Suprapubic skin (tissue), 4 donors: Measurements from ENCODE around the gene C4orf17. TPM values are rescaled to one million over a fixed set of nuclear protein-coding genes. Genes with fewer than 3 reads are reported as not detected.

Experiments
- DNase-seq, 2 donors: peaks; one replicate each; pipeline ENCODE4 v3.0.0-alpha.2; 2019; ENCODE audit warnings: low spot score in 2 of 2
- H3K27ac ChIP-seq: fragments of 200-600 bp; sonication (generic); one replicate; pipeline ENCODE4 v1.5.1; 2019
- H3K27me3 ChIP-seq: fragments of 200-600 bp; sonication (generic); one replicate; pipeline ENCODE4 v1.5.1; 2019
- H3K36me3 ChIP-seq: fragments of 200-600 bp; sonication (generic); one replicate; pipeline ENCODE4 v1.5.1; 2019
- H3K4me1 ChIP-seq: fragments of 200-600 bp; sonication (generic); one replicate; pipeline ENCODE4 v1.5.1; 2019
- H3K4me3 ChIP-seq: fragments of 200-600 bp; sonication (generic); one replicate; pipeline ENCODE4 v1.5.1; 2019; ENCODE audit warnings: mild to moderate bottlenecking
- H3K9me3 ChIP-seq: fragments of 200-600 bp; sonication (generic); one replicate; pipeline ENCODE4 v1.5.1; 2019
- CTCF ChIP-seq, 2 donors: fragments of 200-600 bp in 1 of 2; fragments of 450-650 bp in 1 of 2; sonication (generic) in 1 of 2; IDR thresholded peaks; one replicate each; pipeline ENCODE4 v1.5.1; 2016 to 2019; ENCODE audit warnings: antibody characterized with exemption in 2 of 2, mild to moderate bottlenecking in 1 of 2, moderate library complexity in 1 of 2
- EP300 ChIP-seq: sonication (generic); formaldehyde crosslinking; IDR thresholded peaks from one replicate; pipeline ENCODE4 v1.6.1; 2017; ENCODE audit warnings: antibody characterized with exemption
- POLR2A ChIP-seq, 2 donors: fragments of 450-650 bp; IDR thresholded peaks; one replicate each; pipeline ENCODE4 v1.6.1; 2017; ENCODE audit warnings: antibody characterized with exemption in 2 of 2, mild to moderate bottlenecking in 2 of 2, moderate library complexity in 2 of 2
- POLR2AphosphoS5 ChIP-seq, 3 donors: sonication (generic); formaldehyde crosslinking; IDR thresholded peaks; one replicate each; pipeline ENCODE4 v1.6.1; 2017; ENCODE audit warnings: antibody characterized with exemption in 3 of 3
- WGBS: methylation state at CpG from one replicate; pipeline ENCODE4 v1.1.5; 2018; 5-methylcytosine and 5-hydroxymethylcytosine counted together
- total RNA-seq, 4 donors: library from RNA; depleted of rRNA; stranded (reverse); fragments of >200 nt; gene quantifications; one replicate each; pipeline ENCODE4 v1.1.0, GENCODE V29; 2016

C4orf17 gene
- total RNA-seq, 4 donors from 2014 or later = not detected

DNA sequence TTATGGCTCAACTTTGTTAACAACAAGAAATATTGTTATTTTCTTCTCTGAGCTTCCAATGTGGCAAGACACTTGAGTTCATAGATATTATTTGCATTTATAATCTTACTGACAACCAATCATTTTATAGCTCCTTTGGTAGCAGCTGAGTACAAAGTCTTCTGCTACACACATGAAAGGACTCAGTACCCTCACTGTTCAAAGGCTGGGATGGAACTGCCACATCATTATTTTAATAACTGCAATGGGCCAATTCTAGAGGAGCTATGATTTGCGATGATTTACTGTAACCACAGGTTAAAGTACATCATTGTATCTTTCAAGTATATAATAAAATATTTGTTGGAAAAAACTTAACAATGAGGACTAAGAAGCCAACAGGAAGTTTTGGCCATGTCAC, 74.7 kb downstream of the C4orf17 start:
- Histone ChIP-seq H3K27me3 (no peaks in the 10 kb centered on the region), H3K36me3 (no peaks in the 10 kb centered on the region), H3K9me3 (no peaks in the 10 kb centered on the region), H3K27ac (no peak overlapping the region), H3K4me3 (no peak overlapping the region), H3K4me1 (no peaks in the 10 kb centered on the region)
- DNase-seq = no peak
- WGBS = 90% methylated on average over 1 of the region's 1 CpG
- TF ChIP-seq CTCF (IDR thresholded peaks at IDR 0.05) (no peak), POLR2A (IDR thresholded peaks at IDR 0.05) (no peak), EP300 (no peak), POLR2AphosphoS5 (IDR thresholded peaks at IDR 0.05) (no peak)

- no peak overlapping the region for H3K4me3 ChIP-seq
- H3K27me3 ChIP-seq = no peaks in the 10 kb centered on the region
- H3K9me3 ChIP-seq = no peaks in the 10 kb centered on the region
- no peak for DNase-seq
- H3K4me1 ChIP-seq = no peaks in the 10 kb centered on the region
- 28% methylated on average over 2 of the region's 2 CpGs for WGBS
- TF ChIP-seq EP300 (no peak), POLR2AphosphoS5 (IDR thresholded peaks at IDR 0.05) (no peak), CTCF (IDR thresholded peaks at IDR 0.05) (no peak), POLR2A (IDR thresholded peaks at IDR 0.05) (no peak)
- no peak overlapping the region for H3K27ac ChIP-seq
- no peaks in the 10 kb centered on the region for H3K36me3 ChIP-seq
Measured at GRCh38 chr4:99586322-99586721, 75.5 kb downstream of the C4orf17 start.

GRCh38 chr4:99586797-99587196, 76.0 kb downstream of the C4orf17 start:
- TF ChIP-seq CTCF (IDR thresholded peaks at IDR 0.05) = no peak
- no peak for TF ChIP-seq POLR2AphosphoS5 (IDR thresholded peaks at IDR 0.05)
- no peak for TF ChIP-seq POLR2A (IDR thresholded peaks at IDR 0.05)
- TF ChIP-seq EP300 = no peak
- Histone ChIP-seq H3K36me3 (no peaks in the 10 kb centered on the region), H3K27ac (no peak overlapping the region), H3K9me3 (no peaks in the 10 kb centered on the region), H3K4me3 (no peak overlapping the region), H3K4me1 (no peaks in the 10 kb centered on the region), H3K27me3 (no peaks in the 10 kb centered on the region)
- DNase-seq = no peak
- 31% methylated on average over 1 of the region's 1 CpG for WGBS

DNA sequence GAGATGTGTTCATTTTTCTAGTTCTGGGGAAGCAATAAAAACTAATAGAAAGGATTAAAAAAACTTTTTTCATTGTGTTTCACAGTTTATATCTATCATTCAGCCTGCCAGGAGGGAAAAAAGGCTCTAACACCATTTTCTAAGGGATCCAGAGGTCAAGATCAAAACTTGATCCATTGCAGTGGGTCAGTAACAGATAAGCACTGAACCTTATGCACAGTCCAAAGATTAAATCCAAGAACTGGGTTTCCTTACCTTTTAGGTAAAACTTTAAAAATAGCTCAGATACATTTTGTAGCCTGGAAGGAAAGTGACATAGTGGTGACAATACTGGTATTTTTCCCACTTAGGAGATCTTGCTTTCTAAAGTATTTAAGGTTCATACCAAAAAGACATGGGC, 76.5 kb downstream of the C4orf17 start:
- Histone ChIP-seq H3K4me1 (no peaks in the 10 kb centered on the region), H3K27me3 (no peaks in the 10 kb centered on the region), H3K9me3 (no peaks in the 10 kb centered on the region), H3K4me3 (no peak overlapping the region), H3K36me3 (no peaks in the 10 kb centered on the region), H3K27ac (no peak overlapping the region)
- TF ChIP-seq CTCF (IDR thresholded peaks at IDR 0.05) (no peak), POLR2AphosphoS5 (IDR thresholded peaks at IDR 0.05) (no peak), POLR2A (IDR thresholded peaks at IDR 0.05) (no peak), EP300 (no peak)
- DNase-seq = no peak

- WGBS = 70% methylated on average over 1 of the region's 1 CpG
- no peaks in the 10 kb centered on the region for H3K27me3 ChIP-seq
- no peak overlapping the region for H3K27ac ChIP-seq
- no peaks in the 10 kb centered on the region for H3K36me3 ChIP-seq
- H3K4me1 ChIP-seq = no peaks in the 10 kb centered on the region
- no peaks in the 10 kb centered on the region for H3K9me3 ChIP-seq
- no peak overlapping the region for H3K4me3 ChIP-seq
- no peak for DNase-seq
- TF ChIP-seq POLR2AphosphoS5 (IDR thresholded peaks at IDR 0.05) (no peak), CTCF (IDR thresholded peaks at IDR 0.05) (no peak), POLR2A (IDR thresholded peaks at IDR 0.05) (no peak), EP300 (no peak)
Measured at GRCh38 chr4:99587803-99588202, 77.0 kb downstream of the C4orf17 start.
